GM12801 (cell line): Measurements from ENCODE around the gene FBLIM1.

Source experiments
- CTCF ChIP-seq: IDR thresholded peaks from one replicate; pipeline ENCODE4 v1.5.1; 2011; ENCODE audit warnings: control low read depth; ENCODE audit not compliant: insufficient read length; ENCODE audit errors: extremely low read depth

FBLIM1 gene

GRCh38 chr1:15737324-15738319, 21.0 kb upstream of the FBLIM1 start:
- no peak for TF ChIP-seq CTCF

- no peak for TF ChIP-seq CTCF
Measured at GRCh38 chr1:15738416-15739113, 20.0 kb upstream of the FBLIM1 start.

GRCh38 chr1:15739259-15739658, 19.3 kb upstream of the FBLIM1 start:
- TF ChIP-seq CTCF: no peak

GRCh38 chr1:15739745-15740144, 18.9 kb upstream of the FBLIM1 start:
- TF ChIP-seq CTCF: no peak

- TF ChIP-seq CTCF: peak; percentile 22
Measured at GRCh38 chr1:15740924-15741850, 17.4 kb upstream of the FBLIM1 start.

- TF ChIP-seq CTCF: no peak
Measured at GRCh38 chr1:15742339-15742801, 16.2 kb upstream of the FBLIM1 start, which contains the start of gene TMEM82. TSS of gene TMEM82 (plus strand) at chr1:15742499. CDS start at chr1:15742560, 61 bp downstream.
